Muscle of back (tissue), 11 donors: ENCODE measurements around the gene NEU2. TPM values are rescaled to one million over a fixed set of nuclear protein-coding genes. Genes with fewer than 3 reads are reported as not detected.

Experiments used
- DNase-seq, 3 donors: peaks; one replicate each; pipeline versions ENCODE4 v3.0.0 to v3.0.0-alpha.2; 2013
- polyA plus RNA-seq, 10 donors: library from polyadenylated mRNA; unstranded; fragments of 120-200 nt; gene quantifications; one replicate each; pipeline ENCODE4 v1.2.1, GENCODE V29; 2013; ENCODE audit not compliant: insufficient read length in 10 of 10

The NEU2 gene
- polyA plus RNA-seq, 10 donors: not detected

GRCh38 chr2:233075966-233076339, 43.5 kb downstream of the NEU2 start:
- DNase-seq: no peak

GRCh38 chr2:233076749-233077148, 44.3 kb downstream of the NEU2 start:
- no peak for DNase-seq

GRCh38 chr2:233079473-233079877, 47.0 kb downstream of the NEU2 start:
- DNase-seq: no peak

GRCh38 chr2:233079953-233080835, 47.7 kb downstream of the NEU2 start:
- no peak for DNase-seq

- DNase-seq: no peak
These were observed 48.4 kb downstream of the NEU2 start for GRCh38 chr2:233080836-233081229.

GRCh38 chr2:233081232-233081730, 48.8 kb downstream of the NEU2 start:
- no peak for DNase-seq

- DNase-seq: no peak
These were observed 49.3 kb downstream of the NEU2 start for GRCh38 chr2:233081731-233082221.

GRCh38 chr2:233082222-233082930, 49.9 kb downstream of the NEU2 start:
- DNase-seq: no peak

GRCh38 chr2:233082931-233083755, 50.7 kb downstream of the NEU2 start:
- DNase-seq: peak in 2 of 3 donors; percentile 52 to 53

GRCh38 chr2:233083782-233084181, 51.3 kb downstream of the NEU2 start:
- no peak for DNase-seq

- peak; percentile 16 to 61 (median 39) for DNase-seq
These were observed 52.0 kb downstream of the NEU2 start for GRCh38 chr2:233084488-233084887.

Other genes with a start within 250 kb of the NEU2 start
- 1 to 10 TPM in 8 of 10 donors, under 1 TPM in 2; 0.47 to 3.0 (median 1.6) TPM for gene SNORC, start 162.4 kb upstream of the NEU2 start, polyA plus RNA-seq
- 1 to 10 TPM; 1.2 to 5.1 (median 2.0) TPM for gene NGEF, start 19.4 kb upstream of the NEU2 start, polyA plus RNA-seq
- 1 to 10 TPM; 4.7 to 9.5 (median 7.2) TPM for gene INPP5D, start 27.7 kb downstream of the NEU2 start, polyA plus RNA-seq
- gene ATG16L1, start 219.0 kb downstream of the NEU2 start, polyA plus RNA-seq: 10 to 100 TPM; 13.8 to 19.5 (median 16.5) TPM